Activated naive CD4-positive, alpha-beta T cell treated with Interleukin-2 at 50 U/mL for 16 hours (primary cell): ENCODE results near the gene TBC1D17.
A peak's percentile ranks its signal among the peaks of the same experiment; 100 is the strongest.
"Not testable (repeated sequence)": the region's sequence is repeated elsewhere in the genome, so short reads cannot be mapped to it uniquely, and the experiment has no call there.

Experiments used
- DNase-seq: peaks from one replicate; pipeline ENCODE4 v3.0.0-alpha.2; 2020

The TBC1D17 gene

DNA sequence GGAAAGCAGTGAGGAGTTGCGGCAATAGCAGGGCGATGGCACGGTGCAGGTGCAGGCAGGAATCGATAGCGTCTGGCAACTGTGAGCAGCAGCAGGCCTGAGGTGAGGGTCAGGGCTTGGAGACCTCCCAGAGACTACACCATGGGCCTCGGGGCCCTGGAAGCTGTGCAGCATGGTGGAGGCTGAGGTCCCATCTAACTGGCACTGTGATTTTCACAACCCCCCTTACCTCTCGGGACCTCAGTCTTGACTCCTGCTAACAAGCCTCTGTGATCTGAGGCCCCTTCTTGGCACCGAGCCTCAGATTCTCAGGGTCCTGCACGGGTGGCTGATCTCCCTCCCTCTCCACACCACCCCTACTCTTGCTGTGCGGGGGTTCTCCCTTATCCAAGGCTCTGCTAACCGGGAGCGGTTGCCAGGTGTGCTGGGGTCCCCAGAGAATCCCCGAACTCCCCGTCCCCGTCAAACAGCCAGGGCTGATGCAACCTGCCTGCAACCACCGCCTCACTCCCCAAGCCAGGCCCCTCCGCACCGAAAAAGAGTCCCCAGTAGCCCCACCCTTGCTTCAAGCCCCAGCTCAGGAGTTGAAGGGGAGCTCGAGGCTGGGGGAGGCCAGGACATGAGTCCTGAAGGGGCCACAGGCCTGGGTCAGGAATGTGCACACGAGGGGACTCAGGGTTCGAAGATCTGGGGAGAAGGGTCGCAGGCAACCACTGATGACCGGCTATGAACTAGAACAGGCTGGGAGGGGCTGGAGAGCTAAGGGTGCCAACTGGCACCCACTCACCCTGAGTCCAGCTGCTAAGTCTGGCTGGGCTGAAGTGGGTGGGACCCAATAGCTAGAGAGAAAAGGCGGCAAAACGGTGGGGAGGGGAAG, 46.7 kb downstream of the TBC1D17 start:
- no peak for DNase-seq

DNA sequence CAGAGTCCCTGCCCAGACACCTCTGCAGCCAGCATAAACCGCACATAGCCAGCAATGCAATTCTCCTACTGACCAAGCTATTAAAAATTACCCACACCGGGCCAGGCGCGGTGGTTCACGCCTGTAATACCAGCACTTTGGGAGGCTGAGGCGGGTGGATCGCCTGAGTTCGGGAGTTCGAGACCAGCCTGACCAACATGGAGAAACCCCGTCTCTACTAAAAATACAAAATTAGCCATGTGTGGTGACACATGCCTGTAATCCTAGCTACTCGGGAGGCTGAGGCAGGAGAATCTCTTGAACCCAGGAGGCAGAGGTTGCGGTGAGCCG, 47.3 kb downstream of the TBC1D17 start:
- not testable (repeated sequence) for DNase-seq

DNA sequence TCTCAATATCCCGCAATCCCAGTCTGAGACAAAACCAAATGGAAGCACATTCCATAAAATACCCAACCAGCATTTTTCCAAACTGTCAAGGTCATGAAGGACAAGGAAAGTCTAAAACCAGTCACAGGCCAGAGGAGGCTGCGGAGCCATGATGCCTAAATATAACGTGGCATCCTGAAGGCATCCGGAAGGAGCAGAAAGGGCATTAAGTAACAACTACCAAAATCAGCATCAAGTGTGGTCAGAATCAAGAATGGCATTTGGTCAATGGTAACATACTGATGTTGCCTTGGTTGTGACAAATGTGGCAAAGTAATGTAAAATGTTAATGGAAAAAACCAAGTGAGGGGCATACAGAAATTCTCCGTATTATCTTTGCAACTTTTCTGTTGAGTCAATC, 48.0 kb downstream of the TBC1D17 start:
- DNase-seq: no peak

DNA sequence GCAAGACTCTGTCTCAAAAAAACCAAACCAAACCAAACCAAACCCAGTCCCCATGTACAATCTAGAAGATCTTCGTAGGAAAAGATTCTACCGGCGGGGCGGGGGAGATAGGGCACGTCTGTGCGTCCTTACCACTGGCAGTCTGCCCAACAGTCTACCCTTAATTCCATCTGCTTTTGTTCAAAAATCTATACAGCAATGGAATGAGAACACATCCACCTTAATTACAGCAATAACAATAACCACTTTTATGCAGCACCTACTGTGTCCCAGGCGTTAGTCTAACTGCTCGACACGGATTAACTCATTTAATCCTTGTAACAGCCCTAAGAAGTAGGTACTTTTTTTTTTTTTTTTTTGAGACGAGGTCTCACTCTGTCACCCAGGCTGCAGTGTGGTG, 49.0 kb downstream of the TBC1D17 start:
- no peak for DNase-seq

DNA sequence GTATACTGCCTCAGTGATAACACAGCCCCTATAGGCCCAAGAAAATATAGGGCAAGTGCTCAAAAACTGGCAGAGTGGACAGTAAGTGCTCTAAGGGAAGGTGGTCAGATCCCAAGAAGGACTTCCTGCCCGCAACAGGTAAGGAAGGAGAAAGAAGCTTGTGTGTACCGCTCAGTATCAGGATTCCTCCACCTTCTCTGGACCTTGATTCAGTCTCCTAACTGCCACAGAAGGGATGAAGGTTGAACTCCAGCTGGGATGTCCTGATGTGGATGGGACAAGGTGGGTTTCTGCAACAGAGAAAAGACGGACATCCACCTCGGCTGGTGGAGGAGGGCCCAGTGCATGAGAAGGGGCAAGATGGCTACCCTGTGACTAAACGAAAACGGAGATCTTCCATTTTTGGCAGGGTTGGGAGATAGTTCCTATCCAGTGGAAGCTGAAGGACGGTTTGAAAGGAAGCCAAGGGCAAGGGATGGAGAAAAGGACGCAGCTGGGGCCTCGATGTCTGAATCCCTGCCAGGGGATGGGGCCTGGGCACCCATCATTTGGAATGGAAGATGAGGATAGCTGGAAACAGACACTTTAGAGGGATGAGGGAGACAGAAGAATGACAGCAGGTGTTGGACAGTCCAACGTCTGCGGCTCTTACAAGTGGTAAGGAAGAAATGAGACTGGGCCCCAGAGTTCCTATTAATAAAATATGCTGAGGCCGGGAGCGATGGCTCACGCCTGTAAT, 50.2 kb downstream of the TBC1D17 start:
- no peak for DNase-seq

DNA sequence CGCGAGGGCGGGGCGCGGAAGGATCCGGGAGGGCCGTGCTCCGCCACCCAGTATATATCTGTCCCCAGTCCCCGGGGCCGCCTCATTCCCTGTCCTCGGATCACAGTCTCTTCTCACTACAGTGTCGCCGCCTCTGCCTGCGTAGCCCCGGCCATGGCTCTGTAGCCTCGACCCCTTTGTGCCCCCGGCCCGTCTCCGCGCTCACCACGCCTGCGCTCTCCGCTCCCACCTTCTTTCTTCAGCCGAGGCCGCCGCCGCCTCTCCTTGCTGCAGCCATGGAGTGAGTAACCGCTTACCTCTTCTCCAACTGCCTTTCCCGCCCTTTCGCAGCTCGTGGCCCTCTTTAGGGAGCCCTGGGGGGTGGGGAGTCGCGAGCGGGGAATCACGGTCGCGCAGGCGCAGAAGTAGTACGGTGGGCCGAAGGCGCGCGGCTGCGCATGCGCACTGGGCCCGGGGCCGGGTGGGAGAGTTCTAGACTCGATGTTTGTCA, 51.7 kb downstream of the TBC1D17 start, which contains the start of the genes ATF5 and NUP62:
Gene ATF5, plus strand, starts transcription at position 85 of the 490 bp plus-strand sequence. CDS start 1,646 bp downstream, outside the sequence.
Gene NUP62, minus strand, starts transcription at position 384 of the 490 bp plus-strand sequence. CDS start 19,697 bp downstream, outside the sequence.
- DNase-seq: peak; percentile 90

DNA sequence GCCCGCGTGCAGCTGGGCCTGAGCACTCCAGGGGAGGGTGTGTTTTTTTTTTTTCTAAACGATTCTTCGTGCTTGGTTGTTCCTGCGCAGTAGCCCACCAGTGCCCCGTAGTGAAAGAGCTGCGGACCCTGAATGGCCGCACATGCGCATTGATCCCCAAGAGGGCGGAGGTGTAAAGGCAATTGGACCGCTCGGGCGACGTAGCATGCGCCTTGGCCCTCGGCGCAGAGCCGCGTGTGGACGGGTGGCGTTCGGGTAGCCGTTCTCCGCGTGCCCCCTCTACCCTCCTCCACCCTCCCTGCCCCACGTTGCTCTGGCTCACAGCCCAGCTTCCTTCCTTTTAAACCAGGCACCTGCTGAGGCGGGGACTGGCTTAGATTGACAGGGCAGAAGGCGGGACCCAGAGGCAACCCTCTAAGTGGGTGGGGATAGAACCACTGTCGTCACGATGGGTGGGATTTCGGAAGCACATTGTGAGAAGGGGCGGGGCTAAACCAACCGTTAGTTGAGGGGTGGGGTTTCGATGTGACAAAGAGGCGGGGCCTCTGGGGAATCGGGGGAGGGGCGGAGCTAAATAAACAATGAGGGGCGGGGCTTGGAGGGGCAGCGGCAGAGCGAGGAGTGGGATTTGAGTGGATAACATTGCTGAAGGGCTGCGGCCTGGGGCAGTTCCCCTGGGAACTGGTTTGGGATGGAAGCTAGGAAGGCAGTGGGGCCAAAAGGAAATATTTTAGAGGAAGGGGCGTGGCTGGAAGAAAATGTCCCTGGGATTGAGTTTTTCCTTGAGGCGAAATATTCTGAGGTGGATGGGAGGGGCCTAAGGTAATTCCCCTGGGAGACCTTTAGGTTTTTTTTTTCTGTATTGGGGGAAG, 52.3 kb downstream of the TBC1D17 start:
- DNase-seq: peak; percentile 91

DNA sequence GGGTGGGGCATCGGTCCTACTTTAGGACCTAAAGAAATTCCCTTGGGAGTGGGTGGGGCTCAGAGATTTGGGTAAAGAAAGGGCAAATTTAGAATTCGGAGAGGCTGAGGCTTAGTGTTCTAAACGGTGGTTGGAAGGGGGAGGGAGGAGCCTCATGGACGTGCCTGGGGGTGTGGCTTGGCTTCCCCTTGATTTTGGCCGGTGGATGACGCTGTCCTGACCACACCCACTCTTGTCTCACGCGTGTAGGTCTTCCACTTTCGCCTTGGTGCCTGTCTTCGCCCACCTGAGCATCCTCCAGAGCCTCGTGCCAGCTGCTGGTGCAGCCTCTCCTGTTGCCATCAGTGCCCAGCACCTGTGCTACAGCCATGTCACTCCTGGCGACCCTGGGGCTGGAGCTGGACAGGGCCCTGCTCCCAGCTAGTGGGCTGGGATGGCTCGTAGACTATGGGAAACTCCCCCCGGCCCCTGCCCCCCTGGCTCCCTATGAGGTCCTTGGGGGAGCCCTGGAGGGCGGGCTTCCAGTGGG, 53.0 kb downstream of the TBC1D17 start:
- DNase-seq: no peak

DNA sequence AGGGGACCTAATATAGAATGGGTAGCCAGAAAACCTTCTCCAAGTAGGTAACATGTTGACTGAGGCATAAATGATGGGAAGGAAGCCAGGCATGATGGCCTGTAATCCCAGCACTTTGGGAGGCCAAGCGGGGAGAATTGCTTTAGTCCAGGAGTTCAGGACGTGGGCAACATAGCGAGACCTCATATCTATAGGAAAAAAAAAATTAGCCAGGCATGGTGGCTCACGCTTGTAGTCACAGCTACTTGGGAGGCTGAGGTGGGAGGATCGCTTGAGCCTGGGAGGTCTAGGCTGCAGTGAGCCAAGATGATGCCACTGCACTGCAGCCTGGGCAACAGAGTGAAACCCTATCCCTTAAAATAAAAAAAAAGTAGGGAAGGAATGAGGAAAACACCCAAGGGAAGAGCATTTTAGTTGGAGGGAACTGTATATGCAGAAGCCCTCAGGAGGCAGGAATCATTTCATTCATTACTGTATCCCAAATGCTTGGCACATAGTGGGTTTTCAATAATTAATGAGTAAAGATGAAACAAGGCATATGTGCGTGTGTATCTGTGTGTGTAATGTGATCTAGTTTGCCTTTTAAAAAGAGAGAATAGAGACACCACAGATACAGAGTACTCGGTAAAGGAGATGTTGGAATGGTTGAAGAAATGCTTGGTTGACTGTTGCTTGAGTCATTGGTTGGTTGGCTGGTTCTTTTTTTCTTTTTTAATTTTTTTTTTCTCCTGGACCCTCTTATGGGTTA, 54.0 kb downstream of the TBC1D17 start:
- DNase-seq: no peak

DNA sequence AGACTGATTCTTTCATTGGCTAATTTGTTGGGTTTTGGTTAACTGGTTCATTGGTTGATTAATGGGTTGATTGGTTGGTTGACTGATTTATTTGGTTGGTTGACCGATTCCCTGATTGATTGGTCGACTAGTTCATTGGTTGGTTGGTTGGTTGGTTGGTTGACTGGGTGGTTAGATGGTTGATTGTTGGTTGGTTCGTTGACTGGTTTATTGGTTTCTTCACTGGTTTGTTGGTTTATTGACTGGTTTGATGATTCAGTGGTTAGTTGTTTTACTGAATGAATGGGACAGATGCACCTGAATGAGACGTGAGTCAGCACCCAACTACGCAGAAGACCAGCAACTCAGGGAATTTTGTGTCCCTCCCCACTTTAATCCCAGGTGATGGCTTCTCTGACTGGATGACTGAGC, 54.5 kb downstream of the TBC1D17 start:
- no peak for DNase-seq

DNA sequence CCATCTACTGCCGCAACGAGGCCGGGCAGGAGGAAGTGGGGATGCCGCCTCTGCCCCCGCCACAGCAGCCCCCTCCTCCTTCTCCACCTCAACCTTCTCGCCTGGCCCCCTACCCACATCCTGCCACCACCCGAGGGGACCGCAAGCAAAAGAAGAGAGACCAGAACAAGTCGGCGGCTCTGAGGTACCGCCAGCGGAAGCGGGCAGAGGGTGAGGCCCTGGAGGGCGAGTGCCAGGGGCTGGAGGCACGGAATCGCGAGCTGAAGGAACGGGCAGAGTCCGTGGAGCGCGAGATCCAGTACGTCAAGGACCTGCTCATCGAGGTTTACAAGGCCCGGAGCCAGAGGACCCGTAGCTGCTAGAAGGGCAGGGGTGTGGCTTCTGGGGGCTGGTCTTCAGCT, 55.2 kb downstream of the TBC1D17 start:
- DNase-seq: peak; percentile 28

DNA sequence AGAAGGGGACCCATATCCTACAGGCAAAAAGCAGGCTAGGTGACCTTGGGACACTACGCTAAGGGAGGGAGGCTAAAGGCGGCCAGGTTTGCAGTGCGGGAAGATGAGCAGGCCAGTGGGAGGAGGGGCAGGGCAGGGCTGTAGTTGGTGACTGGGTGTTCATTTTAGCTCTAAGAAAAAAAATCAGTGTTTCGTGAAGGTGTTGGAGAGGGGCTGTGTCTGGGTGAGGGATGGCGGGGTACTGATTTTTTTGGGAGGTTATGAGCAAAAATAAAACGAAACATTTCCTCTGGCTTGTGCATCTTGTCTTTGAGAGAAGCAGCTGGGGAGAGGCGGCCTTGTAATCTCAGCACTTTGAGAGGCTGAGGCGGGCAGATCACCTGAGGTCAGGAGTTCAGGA, 56.1 kb downstream of the TBC1D17 start:
- DNase-seq: no peak

DNA sequence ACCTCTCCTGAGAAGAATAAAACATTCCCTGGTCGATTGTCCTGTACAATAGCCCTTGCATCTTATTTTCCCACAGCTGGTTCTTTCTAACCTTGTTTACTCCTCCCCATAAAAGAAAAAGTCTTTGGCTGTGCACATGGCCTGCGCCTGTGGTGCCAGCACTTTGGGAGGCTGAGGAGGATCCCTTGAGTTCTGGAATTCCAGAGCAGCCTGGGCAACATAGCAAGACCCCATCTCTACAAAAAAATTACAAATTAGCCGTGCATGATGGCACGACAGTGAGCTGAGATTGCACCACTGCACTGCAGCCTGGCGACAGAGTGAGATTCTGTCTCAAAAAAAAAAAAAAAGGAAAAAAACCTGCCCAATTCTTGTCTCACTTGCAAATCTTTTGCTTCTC, 59.0 kb downstream of the TBC1D17 start:
- DNase-seq: no peak

DNA sequence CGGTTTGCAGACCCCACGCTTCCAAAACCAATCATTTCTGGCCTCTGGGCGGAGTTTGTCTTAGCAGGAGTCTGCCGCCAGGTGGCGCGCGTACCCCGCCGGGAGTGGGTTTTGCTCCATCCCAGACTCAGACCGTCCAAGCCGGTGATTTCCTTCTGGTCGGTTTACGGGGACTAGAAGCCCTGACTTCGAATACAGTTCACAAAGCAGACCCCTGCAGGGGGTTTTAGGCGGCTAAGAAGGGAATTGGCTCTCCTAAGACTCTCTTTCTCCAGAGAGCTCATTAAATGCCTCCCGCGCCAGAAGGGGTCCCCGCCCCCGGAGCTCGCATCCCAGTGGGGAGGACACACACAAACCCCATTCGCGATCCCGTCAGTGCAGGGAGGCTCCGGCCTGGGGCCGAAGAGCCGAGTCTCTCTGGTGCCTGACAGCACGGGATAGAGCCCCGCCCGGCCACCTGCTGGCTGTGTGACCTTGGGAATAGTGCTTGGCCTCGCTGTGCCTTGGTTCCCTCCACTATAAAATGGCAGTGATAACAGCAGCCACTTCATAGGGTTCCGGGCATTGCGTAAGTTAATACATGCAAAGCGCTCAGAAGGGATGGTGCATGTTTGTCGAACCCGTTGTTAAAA, 60.4 kb downstream of the TBC1D17 start:
- peak; percentile 80 for DNase-seq
